B cell (primary cell): ENCODE results near the gene SPCS2. TPM values are rescaled to one million over a fixed set of nuclear protein-coding genes. Genes with fewer than 3 reads are reported as not detected.
A peak's percentile ranks its signal among the peaks of the same experiment; 100 is the strongest.

ENCODE experiments used
- ATAC-seq: fragments of 200-7000 bp; cut with Tn5 transposase; one replicate; pipeline ENCODE4 v1.10.0; 2021; ENCODE audit warnings: low read depth, mild to moderate bottlenecking, moderate number of reproducible peaks, moderate library complexity
- CTCF ChIA-PET: fragments of 350-600 bp; sonication (Branson Sonifier 250); formaldehyde crosslinking; loops from one replicate; lab custom pipeline; 2021; ENCODE audit warnings: antibody characterized with exemption, inconsistent platforms; lab: Charles Lee
- POLR2A ChIA-PET: fragments of 350-600 bp; sonication (Branson Sonifier 250); formaldehyde crosslinking; loops from one replicate; lab custom pipeline; 2021; ENCODE audit warnings: antibody characterized with exemption; lab: Charles Lee
- DNase-seq: peaks from one replicate; pipeline ENCODE4 v3.0.0; 2013
- H2AFZ ChIP-seq: 2 replicates; pipeline ENCODE4 v1.6.1; 2012; ENCODE audit warnings: mild to moderate bottlenecking, low read depth, low read length; ENCODE audit not compliant: insufficient read depth, poor library complexity, severe bottlenecking
- H3K27ac ChIP-seq, 2 donors: 1 replicate in 1 of 2; 2 replicates in 1 of 2; pipeline ENCODE4 v1.5.1; 2012 to 2013; ENCODE audit warnings: low read length in 2 of 2, mild to moderate bottlenecking in 2 of 2, moderate library complexity in 1 of 2
- H3K27me3 ChIP-seq, 4 experiments: fragments of 200-600 bp in 1 of 4; sonication (generic) in 1 of 4; replicated peaks in 1 of 4; 1 replicate in 2 of 4; 2 replicates in 2 of 4; pipeline versions ENCODE4 v1.6.1 to v1.7.0; 2013 to 2016; ENCODE audit warnings: low read length in 3 of 4, mild to moderate bottlenecking in 2 of 4, mixed read lengths in 1 of 4, moderate library complexity in 1 of 4; ENCODE audit not compliant: insufficient read depth in 4 of 4, control insufficient read depth in 3 of 4; ENCODE audit errors: control extremely low read depth in 1 of 4
- H3K36me3 ChIP-seq, 2 experiments: replicated peaks in 1 of 2; 1 replicate in 1 of 2; 2 replicates in 1 of 2; pipeline versions ENCODE4 v1.6.1 to v1.7.1; 2013; ENCODE audit warnings: low read length in 1 of 2; ENCODE audit not compliant: insufficient read depth in 2 of 2, control insufficient read depth in 1 of 2; ENCODE audit errors: control extremely low read depth in 1 of 2, extremely low read depth in 1 of 2
- H3K4me1 ChIP-seq, 2 donors: fragments of 200-600 bp in 1 of 2; sonication (generic) in 1 of 2; 1 replicate in 1 of 2; 2 replicates in 1 of 2; pipeline versions ENCODE4 v1.5.1 to v1.6.1; 2013 to 2017; ENCODE audit warnings: low read length in 2 of 2; ENCODE audit not compliant: control insufficient read depth in 2 of 2, insufficient read depth in 2 of 2
- H3K4me2 ChIP-seq: replicated peaks from 2 replicates; pipeline ENCODE3; 2012; ENCODE audit warnings: mild to moderate bottlenecking, low read depth, low read length; ENCODE audit not compliant: poor library complexity, severe bottlenecking
- H3K4me3 ChIP-seq, 5 experiments: fragments of 200-600 bp in 1 of 5; sonication (generic) in 1 of 5; 1 replicate in 3 of 5; 2 replicates in 2 of 5; pipeline versions ENCODE4 v1.5.1 to v1.7.0; 2011 to 2016; ENCODE audit warnings: low read length in 4 of 5, mild to moderate bottlenecking in 4 of 5, low read depth in 2 of 5, control low read depth in 1 of 5, moderate library complexity in 1 of 5; ENCODE audit not compliant: insufficient read depth in 1 of 5; ENCODE audit errors: control extremely low read depth in 1 of 5, extremely low read depth in 1 of 5
- H3K79me2 ChIP-seq: fragments of 200-600 bp; sonication (generic); one replicate; pipeline ENCODE4 v1.6.0; 2016; ENCODE audit warnings: low read length; ENCODE audit not compliant: control insufficient read depth, insufficient read depth
- H3K9ac ChIP-seq: fragments of 200-600 bp; sonication (generic); 2 replicates; pipeline ENCODE4 v1.6.1; 2017; ENCODE audit warnings: mild to moderate bottlenecking, low read length, moderate library complexity
- H3K9me3 ChIP-seq, 3 donors: one replicate each; pipeline versions ENCODE4 v1.6.1 to v1.7.1; 2013; ENCODE audit warnings: low read length in 2 of 3; ENCODE audit not compliant: control insufficient read depth in 2 of 3, insufficient read depth in 1 of 3; ENCODE audit errors: control extremely low read depth in 1 of 3
- H4K20me1 ChIP-seq: 2 replicates; pipeline ENCODE4 v1.6.0; 2012; ENCODE audit warnings: mild to moderate bottlenecking, low read length; ENCODE audit not compliant: insufficient read depth, control insufficient read depth, poor library complexity, severe bottlenecking
- H3K27ac Mint-ChIP-seq: one replicate; pipeline ENCODE4 v1.8.0; 2021; ENCODE audit warnings: mixed read lengths
- H3K27me3 Mint-ChIP-seq: one replicate; pipeline ENCODE4 v1.8.0; 2021; ENCODE audit warnings: mixed read lengths
- H3K4me1 Mint-ChIP-seq: one replicate; pipeline ENCODE4 v1.8.0; 2021; ENCODE audit warnings: mixed read lengths
- H3K4me3 Mint-ChIP-seq: one replicate; pipeline ENCODE4 v1.8.0; 2021; ENCODE audit warnings: mixed read lengths
- H3K9me3 Mint-ChIP-seq: one replicate; pipeline ENCODE4 v1.8.0; 2022; ENCODE audit warnings: mixed read lengths; ENCODE audit not compliant: insufficient read depth
- EZH2 ChIP-seq: IDR thresholded peaks from 2 replicates; pipeline ENCODE4 v1.6.1; 2012; ENCODE audit warnings: borderline replicate concordance, low read depth, mild to moderate bottlenecking, moderate library complexity, low read length; ENCODE audit not compliant: insufficient read depth, poor library complexity, severe bottlenecking
- WGBS: methylation state at CpG from one replicate; pipeline ENCODE4 v1.1.5; 2013; ENCODE audit warnings: missing lambda C conversion rate; ENCODE audit not compliant: insufficient coverage; 5-methylcytosine and 5-hydroxymethylcytosine counted together
- intact Hi-C: fragments of 100-400 bp; cut with micrococcal nuclease; formaldehyde crosslinking; loops from one replicate; pipeline ENCODE4 v1.10.0; 2022
- polyA plus RNA-seq: library from polyadenylated mRNA; depleted of rRNA; stranded (reverse); fragments of >200 nt; gene quantifications from 2 replicates; pipeline ENCODE4 v1.2.3, GENCODE V29; 2012
- total RNA-seq, 2 donors: library from RNA; stranded (reverse); fragments of 120-200 nt in 1 of 2; gene quantifications; 1 replicate in 1 of 2; 2 replicates in 1 of 2; pipeline versions ENCODE4 v1.2.3 to v1.2.4, GENCODE V29; 2013 to 2022
- TF ChIP-seq, protein P1 (sequence below): fragments of 200-600 bp; IDR thresholded peaks from one replicate; pipeline ENCODE4 v1.8.0; 2022; ENCODE audit warnings: antibody characterized with exemption, mild to moderate bottlenecking

Gene SPCS2
- total and polyA plus RNA-seq, 2 donors (not counting 1 experiment from before 2014, with no cell fraction given) = 17.8 to 98.5 TPM

- Histone ChIP-seq H3K36me3 (peaks cover 0 to 3% of the 10 kb centered on the region in 2 experiments), H3K4me2 (no peak overlapping the region), H3K27me3 (no peaks in the 10 kb centered on the region), H3K4me3 (no peak overlapping the region), H3K9me3 (no peaks in the 10 kb centered on the region), H4K20me1 (no peaks in the 10 kb centered on the region), H3K79me2 (no peaks in the 10 kb centered on the region), H3K9ac (no peak overlapping the region), H2AFZ (no peak overlapping the region), H3K27ac (no peak overlapping the region), H3K4me1 (no peaks in the 10 kb centered on the region)
- no peak for ATAC-seq
- Mint-ChIP-seq H3K9me3 (no peaks in the 10 kb centered on the region), H3K4me3 (no peak overlapping the region), H3K27me3 (no peaks in the 10 kb centered on the region), H3K4me1 (no peaks in the 10 kb centered on the region), H3K27ac (no peak overlapping the region)
- POLR2A ChIA-PET = no interaction called here
- CTCF ChIA-PET = interaction anchor here (0.6 to 16.6 kb wide), 4 partner anchors 10 to 321 kb away, joined by 5 to 235 read pairs (median 12); no protein-coding TSS in a partner anchor
- TF ChIP-seq, protein P1, sequence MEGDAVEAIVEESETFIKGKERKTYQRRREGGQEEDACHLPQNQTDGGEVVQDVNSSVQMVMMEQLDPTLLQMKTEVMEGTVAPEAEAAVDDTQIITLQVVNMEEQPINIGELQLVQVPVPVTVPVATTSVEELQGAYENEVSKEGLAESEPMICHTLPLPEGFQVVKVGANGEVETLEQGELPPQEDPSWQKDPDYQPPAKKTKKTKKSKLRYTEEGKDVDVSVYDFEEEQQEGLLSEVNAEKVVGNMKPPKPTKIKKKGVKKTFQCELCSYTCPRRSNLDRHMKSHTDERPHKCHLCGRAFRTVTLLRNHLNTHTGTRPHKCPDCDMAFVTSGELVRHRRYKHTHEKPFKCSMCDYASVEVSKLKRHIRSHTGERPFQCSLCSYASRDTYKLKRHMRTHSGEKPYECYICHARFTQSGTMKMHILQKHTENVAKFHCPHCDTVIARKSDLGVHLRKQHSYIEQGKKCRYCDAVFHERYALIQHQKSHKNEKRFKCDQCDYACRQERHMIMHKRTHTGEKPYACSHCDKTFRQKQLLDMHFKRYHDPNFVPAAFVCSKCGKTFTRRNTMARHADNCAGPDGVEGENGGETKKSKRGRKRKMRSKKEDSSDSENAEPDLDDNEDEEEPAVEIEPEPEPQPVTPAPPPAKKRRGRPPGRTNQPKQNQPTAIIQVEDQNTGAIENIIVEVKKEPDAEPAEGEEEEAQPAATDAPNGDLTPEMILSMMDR = no peak
- TF ChIP-seq EZH2 = no peak
- DNase-seq = no peak
- intact Hi-C loops = no loop called here
Observed at GRCh38 chr11:74927496-74927895, 21.6 kb upstream of the SPCS2 start.

GRCh38 chr11:74929431-74930363 lies 19.4 kb upstream of the SPCS2 start:
- no peak overlapping the region for H2AFZ ChIP-seq
- CTCF ChIA-PET = interaction anchor here (0.6 to 16.6 kb wide), 35 partner anchors 9 to 1108 kb away, joined by 3 to 235 read pairs (median 5); partner anchors contain the start of genes SPCS2, TPBGL and XRRA1
- intact Hi-C loops = loop anchor here (1.0 to 2.0 kb wide), 4 partner anchors 103 to 319 kb away; partner anchors contain the start of gene TPBGL
- no peak for TF ChIP-seq EZH2
- TF ChIP-seq, protein P1 = peak; percentile 93
- H3K36me3 ChIP-seq = peaks cover 0 to 3% of the 10 kb centered on the region in 2 experiments
- POLR2A ChIA-PET = no interaction called here
- ATAC-seq (peak; percentile 78), DNase-seq (peak; percentile 87)
- no peak overlapping the region for H3K4me3 ChIP-seq
- H3K27me3 ChIP-seq = no peaks in the 10 kb centered on the region
- WGBS = 70% methylated on average over 6 of the region's 8 CpGs
- H3K9me3 ChIP-seq = no peaks in the 10 kb centered on the region
- no peak overlapping the region for H3K27ac ChIP-seq
- no peaks in the 10 kb centered on the region for H4K20me1 ChIP-seq
- H3K79me2 ChIP-seq = no peaks in the 10 kb centered on the region
- no peak overlapping the region for H3K9ac ChIP-seq
- H3K4me3 Mint-ChIP-seq = no peak overlapping the region
- no peaks in the 10 kb centered on the region for H3K9me3 Mint-ChIP-seq
- no peak overlapping the region for H3K27ac Mint-ChIP-seq
- H3K4me1 ChIP-seq = no peaks in the 10 kb centered on the region
- no peaks in the 10 kb centered on the region for H3K27me3 Mint-ChIP-seq
- no peak overlapping the region for H3K4me2 ChIP-seq
- no peaks in the 10 kb centered on the region for H3K4me1 Mint-ChIP-seq
